Breast epithelium (tissue), 3 donors: ENCODE measurements around the gene ARHGDIG.

Experiments
- POLR2AphosphoS5 ChIP-seq, 3 donors: sonication (generic); formaldehyde crosslinking; IDR thresholded peaks; one replicate each; pipeline ENCODE4 v1.6.1; 2017; ENCODE audit warnings: antibody characterized with exemption in 3 of 3
- TF ChIP-seq, protein P1 (sequence below), 3 donors: fragments of 450-650 bp; IDR thresholded peaks; one replicate each; pipeline ENCODE4 v1.5.1; 2016 to 2017; ENCODE audit warnings: antibody characterized with exemption in 3 of 3, mild to moderate bottlenecking in 3 of 3, moderate library complexity in 3 of 3

DNA sequence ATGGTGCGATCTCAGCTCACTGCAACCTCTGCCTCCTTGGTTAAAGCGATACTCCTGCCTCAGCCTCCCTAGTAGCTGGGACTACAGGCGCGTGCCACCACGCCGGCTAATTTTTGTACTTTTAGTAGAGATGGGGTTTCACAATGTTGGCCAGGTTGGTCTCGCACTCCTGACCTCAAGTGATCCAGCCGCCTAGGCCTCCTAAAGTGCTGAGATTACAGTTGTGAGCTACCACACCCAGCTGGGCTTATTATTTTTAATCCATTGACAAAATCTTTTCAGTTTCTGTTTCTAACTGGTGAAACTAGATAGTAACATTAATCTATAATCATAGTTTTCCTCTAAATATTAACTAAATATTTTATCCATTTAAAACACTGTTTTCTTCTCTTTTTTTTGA, 39.8 kb upstream of the ARHGDIG start:
- TF ChIP-seq, protein P1, sequence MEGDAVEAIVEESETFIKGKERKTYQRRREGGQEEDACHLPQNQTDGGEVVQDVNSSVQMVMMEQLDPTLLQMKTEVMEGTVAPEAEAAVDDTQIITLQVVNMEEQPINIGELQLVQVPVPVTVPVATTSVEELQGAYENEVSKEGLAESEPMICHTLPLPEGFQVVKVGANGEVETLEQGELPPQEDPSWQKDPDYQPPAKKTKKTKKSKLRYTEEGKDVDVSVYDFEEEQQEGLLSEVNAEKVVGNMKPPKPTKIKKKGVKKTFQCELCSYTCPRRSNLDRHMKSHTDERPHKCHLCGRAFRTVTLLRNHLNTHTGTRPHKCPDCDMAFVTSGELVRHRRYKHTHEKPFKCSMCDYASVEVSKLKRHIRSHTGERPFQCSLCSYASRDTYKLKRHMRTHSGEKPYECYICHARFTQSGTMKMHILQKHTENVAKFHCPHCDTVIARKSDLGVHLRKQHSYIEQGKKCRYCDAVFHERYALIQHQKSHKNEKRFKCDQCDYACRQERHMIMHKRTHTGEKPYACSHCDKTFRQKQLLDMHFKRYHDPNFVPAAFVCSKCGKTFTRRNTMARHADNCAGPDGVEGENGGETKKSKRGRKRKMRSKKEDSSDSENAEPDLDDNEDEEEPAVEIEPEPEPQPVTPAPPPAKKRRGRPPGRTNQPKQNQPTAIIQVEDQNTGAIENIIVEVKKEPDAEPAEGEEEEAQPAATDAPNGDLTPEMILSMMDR (IDR thresholded peaks at IDR 0.05), result no peak
- TF ChIP-seq POLR2AphosphoS5 (IDR thresholded peaks at IDR 0.05), result no peak
